Stimulated activated CD8-positive, alpha-beta memory T cell treated with anti-CD3 and anti-CD28 coated beads, Interleukin-4, amount 100 ng/mL, for 4 hours (primary cell): ENCODE data around the gene TCF3.
A peak's percentile ranks its signal among the peaks of the same experiment; 100 is the strongest.
"Not testable (repeated sequence)": the region's sequence is repeated elsewhere in the genome, so short reads cannot be mapped to it uniquely, and the experiment has no call there.

Source experiments
- DNase-seq, 2 donors: peaks; one replicate each; pipeline ENCODE4 v3.0.0-alpha.2; 2020; ENCODE audit warnings: low read depth in 2 of 2, low spot score in 1 of 2

TCF3 gene

DNA sequence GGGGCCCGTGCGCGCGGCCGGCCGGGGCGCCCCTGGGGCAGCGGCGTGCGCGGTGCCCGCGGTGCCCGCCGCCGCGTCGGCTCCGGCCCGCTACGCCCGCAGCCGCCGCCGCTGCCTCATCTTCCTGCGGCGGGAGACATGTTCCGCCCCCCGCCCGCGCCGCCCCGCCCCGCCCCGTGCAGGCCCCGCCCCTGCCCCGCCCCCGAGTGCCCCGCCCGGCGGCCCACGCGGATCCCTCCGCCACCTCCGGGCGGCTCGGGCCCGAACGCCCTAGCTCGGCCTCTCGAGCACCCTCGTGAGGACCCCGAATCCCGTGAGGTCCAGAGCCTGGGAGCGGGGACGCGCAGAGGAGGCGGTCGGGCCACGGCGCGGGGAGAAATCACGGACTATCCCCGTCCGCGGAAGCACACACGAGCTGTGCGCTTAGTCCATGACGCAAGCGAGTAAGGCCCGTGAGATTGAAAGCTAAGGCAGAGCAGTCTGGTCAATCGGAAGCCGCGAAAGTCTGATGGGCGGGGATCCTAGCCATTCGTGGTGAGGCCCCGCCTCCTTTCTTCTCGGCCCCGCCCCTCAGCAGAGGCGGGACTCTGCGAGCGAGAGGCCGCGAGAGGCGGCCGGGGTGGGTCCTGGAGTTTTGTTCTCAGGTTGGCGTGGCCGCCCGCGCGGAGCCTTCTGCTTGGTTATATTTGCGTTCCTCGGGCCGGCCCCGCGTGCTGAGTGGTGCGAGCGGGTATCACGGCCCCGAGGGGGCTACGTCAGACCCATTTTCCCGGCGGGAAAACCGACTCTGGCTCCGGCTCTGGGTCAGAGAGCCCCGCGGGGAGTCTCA lies at the start of gene TCF3:
TCF3 (minus strand) TSS at position 145 of the 829 bp plus-strand sequence. CDS start 2,367 bp downstream, outside the sequence.
- peak; percentile 97 to 98 for DNase-seq

DNA sequence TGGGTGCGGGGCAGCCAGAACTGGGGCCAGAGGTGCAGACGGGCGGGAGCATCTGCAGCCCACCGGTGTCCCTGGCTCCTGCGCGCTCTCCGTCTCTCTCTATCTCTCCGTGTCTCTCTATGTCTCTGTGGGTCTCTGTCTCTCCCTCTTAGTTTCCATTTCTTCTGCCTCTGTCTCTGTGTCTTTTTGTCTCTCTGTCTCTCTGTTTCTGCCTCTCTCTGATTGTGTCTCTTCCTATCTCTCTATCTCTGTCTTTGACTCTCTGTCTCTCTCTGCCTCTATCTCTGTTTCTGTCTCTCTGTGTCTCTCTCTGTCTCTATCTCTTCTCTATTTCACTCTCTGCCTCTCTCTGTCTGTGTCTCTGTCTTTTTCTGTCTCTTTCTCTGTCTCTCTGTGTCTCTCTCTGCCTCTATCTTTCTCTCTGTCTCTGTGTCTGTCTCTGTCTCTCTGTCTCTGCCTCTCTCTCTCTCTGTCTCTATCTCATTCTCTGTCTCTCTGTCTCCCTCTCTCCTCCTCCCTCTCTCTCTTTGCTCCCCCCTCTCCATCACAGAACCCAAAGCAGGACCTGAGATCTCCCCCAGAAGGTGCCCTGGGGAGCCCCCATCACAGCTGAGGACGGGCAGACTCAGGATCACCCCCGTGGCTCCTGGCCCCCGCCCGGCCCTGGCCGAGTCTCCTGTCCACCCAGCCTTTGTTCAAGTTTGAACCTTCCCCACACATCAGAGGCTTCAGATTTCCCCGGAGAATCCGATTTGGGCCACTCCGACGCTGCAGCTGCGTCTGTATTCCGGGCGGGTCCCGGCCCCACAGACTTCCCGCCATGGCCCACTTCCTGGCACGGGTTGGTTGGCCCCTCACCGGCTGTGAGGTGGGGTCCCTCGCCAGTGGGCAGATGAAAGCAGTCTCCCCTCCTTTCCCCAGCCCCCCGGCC lies 48.6 kb upstream of the TCF3 start:
- DNase-seq = no peak

DNA sequence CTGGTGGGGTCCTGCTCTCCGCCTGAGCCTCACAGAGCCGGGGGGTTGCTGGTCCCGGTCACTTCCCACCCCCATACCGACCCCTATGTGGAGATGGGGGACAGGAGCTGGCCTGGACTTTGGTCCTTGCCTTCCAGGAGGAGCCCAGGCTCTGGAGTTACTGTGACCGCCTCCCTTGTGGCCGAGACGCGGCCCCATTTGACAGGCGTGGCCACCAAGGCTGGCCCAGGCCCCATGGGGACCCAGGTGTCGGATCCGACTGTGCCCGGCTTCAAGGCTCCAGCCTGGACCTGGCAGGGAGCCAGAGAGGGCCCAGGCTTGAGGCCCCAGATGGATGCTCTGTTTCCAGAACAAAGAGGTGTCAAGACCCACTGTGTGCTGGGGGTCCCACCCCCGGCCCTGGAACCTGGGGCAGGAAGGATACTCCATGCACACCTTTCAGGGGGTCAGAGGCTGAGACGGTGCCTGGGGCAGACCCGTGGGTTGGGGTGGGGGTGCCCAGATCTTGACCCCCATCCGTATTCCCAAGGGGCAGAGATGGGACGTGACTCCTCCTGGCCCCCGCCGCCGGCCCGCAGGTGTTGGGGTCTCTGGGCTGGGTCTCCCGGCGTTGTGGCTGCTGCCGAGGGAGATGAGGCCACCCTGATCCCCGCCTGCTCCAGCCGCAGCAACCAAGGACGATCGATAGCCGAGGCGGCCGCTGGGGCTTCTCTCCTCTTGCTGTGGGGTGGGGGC lies 47.8 kb upstream of the TCF3 start:
- DNase-seq = no peak

DNA sequence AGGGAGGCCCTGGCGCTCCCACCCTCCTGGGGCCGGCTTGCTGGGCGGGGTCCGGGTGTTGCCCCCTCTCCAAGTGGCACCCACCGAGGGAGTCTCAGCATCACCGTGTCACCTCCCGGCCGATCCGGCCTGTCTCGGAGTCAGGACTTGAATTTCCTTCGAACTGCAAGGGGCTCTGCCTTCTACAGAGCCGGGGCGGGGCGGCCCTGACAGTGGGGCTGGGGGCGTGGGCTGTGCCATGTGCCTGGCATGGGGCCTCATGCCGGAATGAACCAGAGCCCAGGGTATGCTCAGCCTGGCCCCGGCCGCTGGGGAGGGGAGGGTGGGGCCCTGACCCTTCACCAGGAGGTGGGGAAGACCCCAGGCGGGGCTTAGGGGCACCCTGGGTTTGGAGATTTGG lies 47.0 kb upstream of the TCF3 start:
- DNase-seq = no peak

DNA sequence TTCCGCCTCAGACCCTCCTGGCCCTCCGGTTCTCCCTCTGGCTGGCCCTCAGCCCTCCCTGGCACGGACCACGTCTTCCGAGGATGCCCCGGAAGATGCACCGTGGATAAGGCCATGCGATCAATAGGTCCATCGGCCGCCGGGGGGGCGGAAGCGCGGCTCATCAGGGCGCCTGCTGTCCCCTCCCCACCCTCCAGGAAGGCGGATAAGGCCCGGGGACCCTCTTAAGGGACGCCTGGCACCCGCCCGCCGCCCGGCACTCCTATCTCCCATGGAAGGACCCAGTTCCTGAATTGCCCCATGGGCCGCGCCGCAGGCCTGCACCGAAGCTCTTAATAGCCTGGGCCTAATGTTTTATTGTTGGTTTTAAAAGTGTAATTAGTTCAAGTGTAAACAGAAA lies 46.2 kb upstream of the TCF3 start:
- DNase-seq = no peak

DNA sequence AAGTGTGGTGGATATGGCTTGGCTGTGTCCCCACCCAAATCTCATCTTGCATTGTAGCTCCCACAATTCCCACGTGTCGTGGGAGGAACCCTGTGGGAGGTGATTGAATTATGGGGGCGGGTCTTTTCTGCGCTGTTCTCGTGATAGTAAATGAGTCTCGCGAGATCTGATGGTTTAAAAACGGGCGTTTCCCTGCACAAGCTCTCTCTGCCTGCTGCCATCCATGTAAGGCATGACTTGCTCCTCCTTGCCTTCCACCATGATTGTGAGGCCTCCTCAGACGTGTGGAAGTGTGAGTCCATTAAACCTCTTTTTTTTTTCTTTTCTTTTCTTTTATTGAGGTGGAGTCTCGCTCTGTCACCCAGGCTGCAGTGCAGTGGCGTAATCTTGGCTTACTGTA lies 43.1 kb upstream of the TCF3 start:
- not testable (repeated sequence) for DNase-seq

DNA sequence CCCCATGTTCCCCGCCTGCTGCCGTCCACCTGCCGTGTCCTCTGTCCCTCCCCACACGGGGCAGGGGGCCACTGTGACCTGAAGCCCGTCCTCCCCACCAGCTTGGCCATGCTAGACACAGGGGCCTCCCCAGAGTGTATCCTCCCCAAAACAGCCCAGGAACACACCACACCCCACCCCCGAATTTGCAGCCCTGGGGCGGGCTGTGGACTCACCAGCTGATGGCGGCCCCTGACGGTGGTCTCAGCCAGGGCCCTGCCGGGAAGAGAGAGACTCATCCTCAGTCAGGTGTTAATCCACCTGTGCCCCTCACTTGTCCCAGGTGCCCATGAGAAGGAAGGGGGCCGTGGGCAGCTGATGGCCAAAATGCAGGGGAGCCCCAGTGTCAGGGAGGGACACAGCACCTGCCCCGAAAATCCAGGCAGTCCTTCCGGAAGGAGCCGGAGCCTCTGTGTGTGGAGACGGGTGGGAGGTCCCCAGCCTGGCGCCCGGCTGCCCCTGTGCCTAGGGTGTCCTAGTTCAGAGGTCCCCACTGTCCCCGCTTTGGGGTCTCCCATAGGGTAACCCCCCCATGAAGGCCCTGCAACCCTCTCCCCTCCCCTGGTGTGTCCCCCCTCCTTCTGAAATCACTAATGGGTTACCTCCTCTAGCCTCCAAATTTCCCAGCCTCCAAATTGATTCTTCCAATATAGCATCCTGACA lies 39.3 kb upstream of the TCF3 start:
- DNase-seq = no peak

DNA sequence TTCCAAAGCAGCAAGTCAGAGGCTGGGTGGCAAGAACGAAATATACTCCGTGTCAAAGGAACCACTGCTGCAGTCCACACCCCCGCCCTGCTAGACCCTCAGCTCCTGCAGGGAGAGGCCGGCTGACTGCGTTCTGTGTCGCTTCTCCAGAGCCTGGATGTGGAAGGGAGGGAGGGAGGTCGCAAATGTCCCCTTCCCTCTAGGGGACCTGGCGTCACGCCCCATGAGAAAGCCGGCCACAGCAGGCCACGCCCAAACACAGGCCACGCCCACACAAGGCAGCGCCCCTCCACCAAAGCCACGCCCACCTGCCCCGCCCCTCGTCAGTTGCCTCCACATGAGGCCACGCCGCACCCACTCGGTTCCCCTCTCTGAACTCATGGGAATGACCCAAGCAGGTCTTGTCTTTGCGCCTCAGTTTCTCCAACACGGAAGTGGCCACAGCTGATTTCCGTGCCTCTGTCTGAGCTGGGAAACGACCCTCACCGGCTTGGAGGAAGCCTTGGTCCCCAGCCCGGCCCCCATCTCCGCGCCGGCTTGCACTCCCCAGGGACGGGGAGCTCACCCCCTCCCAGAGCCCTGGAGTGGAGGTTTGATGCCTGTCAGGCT lies 38.4 kb upstream of the TCF3 start:
- no peak for DNase-seq

DNA sequence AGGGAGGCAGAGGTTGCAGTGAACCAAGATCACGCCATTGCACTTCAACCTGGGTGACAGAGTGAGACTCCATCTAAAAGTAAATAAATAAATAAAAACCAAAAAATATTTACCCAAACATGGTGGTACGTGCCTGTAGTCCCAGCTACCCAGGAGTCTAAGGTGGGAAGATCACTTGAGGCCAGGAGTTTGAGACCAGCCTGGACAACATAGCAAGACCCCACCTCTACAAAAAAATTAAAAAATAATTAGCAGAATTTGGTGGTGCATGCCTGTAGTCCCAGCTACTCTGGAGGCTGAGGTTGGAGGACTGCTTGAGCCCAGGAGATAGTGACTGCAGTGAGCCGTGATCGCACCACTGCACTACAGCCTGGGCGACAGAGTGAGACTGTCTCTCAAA lies 33.4 kb upstream of the TCF3 start:
- not testable (repeated sequence) for DNase-seq

DNA sequence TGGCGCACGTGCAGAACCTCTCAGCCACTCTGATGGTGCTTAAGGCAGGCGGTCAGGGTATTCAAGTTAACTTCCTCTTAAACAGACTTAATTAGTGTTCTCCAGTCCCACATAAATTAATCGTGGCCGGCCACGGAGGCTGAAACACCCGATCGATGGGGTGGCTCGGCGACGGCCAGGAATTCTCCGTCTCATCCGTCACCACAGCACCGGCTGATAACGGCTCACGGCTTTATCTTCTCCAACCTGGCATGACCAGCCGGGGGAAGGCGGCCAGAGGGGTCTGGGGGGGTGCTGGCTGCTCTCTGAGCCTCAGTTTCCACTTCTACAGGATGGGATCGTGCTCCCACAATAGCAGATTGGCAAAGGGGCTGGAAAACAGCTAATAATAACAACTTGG lies 32.6 kb upstream of the TCF3 start:
- DNase-seq = no peak

DNA sequence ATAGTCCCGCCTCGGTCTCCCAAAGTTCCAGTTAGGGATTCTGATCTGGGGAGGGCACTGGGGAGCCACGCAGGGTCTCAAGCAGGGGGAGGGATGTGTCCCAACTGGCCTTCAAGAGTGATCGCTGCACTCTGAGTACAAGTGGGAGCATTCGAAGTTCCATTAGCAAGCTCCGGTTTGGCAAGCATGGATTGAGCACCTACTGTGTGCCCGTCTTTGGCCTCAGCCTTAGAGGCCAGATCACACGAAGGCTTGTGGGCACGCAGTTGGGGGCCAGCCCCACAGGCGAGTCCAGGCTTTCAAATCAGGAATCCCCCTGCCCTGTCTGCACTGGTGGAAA lies 32.1 kb upstream of the TCF3 start:
- no peak for DNase-seq

DNA sequence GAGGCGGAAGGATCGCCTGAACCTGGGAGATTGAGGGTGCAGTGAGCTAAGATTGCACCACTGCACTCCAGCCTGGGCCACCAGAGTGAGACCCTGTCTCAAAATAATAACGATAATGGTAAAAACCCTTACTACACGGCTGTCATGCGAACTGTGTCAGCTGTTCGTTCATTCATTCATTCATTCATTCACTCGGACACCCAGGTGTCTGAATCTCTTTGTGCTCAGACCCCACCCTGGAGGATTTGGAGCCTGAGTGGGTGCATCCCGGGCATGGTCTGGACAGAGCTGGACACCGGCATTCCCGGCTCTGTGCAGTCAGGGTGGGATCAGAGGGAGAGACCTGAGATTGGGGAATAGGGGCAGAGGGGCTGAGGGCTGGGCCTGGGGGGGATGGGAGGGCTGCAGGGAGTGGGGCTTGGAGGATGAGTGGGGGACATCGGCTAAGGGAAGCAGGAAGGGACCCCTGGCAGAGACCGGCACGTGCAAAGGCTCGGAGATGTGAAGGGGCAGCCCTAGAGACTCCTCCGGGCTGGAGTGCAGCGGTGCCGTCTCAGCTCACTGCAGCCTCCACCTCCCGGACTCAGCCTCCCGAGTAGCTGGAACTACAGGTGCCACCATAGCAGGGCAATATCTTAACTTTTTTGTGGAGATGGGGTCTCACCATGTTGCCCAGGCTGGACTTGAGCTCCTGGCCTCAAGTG lies 31.6 kb upstream of the TCF3 start:
- DNase-seq = no peak

DNA sequence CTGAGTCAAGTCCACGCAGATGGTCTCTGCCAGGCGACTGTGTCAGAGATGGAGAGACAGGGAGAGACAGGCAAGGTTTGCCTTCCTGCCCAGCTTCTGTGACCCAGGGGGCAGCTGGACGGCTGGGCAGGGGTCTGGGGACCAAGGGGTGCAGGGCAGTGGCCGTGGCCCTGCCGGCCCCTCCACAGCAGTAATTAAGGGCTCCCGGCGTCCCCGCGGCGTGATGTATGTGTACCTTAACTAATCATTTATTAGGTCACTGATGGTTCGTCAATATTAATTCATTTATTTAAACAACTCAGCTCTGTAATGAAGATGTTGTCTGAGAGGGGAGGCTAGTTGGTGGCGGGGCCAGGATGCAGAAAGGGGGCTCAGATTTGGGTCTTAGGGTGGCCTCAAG lies 28.6 kb upstream of the TCF3 start:
- DNase-seq = no peak

DNA sequence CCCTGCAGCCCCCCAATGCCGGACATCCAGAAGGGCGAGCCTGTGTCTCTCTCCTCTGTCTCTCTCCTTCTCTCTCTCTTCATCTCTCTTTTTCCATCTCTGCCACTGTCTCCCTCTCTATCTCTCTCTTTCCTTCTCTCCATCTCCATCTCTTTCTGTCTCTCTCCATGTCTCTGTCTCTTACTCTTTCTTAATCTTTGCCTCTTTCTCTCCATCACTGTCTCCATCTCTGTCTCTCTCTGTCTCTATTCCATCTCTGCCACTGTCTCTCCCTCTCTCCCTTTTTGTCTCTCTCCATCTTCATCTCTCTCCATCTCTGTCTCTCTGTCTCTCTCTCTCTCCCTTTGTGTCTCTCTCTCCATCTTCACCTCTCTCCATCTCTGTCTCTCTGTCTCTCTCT lies 25.7 kb upstream of the TCF3 start:
- no peak for DNase-seq

DNA sequence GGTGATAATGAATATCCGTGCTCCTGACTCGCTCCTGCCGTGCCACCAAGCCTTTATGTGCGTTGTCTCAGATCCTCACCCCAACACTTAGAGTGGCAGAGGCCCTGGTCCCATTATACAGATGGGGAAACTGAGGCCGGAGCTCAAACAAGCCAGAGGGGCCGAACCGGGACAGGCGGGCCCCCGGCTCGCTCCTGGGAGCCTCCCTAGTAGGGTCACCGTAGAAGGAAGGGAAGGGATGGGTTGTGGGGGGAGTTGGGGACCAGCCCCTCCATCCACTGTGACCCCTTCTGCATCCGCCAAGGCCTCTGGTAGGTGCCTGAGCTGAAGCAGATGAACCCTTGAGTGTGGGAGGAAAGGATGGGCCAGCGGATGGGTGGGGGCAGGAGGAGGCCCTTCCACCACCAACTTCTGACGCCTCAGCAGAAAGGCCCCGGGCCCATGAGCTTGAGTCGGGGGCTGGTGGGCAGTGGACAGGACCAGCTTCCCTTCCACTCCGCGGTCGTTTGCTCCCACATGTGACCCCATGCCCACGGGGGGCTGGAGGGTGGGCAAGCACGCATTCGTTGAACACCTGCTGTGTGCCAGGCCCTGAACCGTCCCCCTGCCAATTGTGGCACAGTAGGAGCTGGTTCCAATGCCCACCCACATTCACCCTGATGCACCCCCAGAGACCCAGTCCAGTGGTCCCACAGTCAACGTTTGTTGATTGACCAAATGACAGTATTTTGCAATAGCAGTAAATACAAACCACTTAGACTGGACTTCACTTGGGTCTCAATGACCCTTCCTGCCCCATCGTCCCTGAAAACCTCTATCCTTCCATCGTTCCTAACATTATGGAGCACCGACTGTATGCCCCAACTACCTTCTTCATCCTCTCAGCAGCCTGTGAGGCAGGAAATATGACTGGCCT lies 24.2 kb upstream of the TCF3 start:
- DNase-seq = no peak

DNA sequence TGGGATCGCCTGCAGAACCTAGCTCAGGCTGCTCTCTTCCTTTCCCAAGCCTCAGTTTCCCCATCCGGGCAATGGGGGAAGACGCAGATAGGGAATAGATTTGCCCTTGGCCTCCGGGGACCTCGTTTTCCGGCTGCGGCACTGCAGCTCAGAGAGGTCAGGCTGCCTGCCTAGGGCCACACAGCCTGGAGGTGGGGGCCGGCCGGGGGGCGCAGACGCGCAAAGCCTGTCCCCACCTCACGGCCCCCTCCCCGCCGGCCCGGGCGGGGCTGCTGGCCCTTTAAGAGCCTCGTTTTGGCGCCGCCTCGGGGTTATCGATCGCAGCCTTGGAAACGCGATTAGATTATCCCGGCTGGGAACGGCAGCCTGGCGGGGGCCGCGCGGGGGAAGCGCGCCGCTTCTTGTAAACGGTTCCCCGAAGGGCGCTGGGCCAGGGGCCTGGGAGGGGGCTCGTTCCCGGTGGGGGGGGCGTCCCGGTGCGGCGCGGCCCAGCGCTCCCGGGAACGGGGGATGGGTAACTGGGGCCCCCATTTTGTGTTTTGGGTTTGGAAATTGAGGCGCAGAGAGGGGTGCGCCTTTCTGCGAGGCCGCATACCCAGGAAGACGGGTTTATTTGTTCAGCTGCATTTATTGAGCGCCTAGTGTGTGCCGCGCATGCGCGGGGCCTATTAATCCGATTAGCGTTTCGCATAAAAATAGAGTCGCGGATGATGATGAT lies 23.4 kb upstream of the TCF3 start:
- no peak for DNase-seq

DNA sequence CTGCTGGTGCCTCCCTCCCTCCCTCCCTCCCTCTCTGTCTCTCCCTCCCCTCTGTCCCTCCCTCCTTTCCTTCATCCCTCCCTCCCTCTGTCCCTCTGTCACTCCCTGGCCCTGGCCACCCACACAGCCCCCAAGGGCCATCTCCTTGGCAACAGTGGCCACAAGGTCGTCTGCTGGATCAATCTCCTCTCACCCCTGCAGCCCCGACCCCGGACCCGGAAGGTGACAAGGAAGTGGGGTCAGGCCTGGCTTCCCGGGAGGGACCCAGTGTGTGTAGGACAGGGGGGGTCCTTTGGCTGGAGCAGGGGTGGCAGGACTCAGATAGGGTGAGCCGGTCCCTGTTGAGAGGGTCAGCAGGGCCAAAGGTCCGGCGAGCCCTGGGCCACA lies 21.9 kb upstream of the TCF3 start:
- DNase-seq = no peak

DNA sequence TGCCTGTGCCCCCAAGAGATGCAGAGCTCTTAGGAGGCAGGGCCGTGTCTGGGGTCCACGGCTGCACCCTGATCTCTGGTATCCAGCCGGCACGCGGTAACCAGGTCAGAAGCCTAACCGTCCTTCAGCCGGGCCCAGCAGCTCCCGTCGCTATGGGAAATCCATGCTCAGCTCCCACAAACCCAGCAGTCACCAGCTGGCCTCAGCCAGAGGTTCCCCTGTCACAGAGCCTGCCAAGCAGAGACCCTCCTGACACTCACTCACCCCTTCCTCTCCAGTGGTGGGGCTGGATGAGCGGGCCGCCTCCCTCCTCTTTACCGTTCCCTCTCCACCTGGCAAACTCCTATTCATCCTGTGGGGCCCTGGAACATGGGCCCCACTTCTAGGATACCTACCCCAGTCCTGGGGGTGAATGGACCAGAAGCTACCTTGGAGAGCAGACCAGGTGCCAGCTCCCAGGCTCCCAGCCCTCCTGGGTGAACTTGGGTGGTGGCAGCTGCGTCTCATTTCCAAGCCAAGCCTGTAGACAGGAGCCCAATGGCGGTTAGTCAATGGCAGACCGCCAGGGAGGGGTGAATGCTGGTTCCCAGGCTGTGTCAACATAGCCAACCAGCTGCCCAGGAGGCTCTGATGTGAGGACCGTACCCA lies 21.4 kb upstream of the TCF3 start:
- DNase-seq = no peak
